Ascending aorta (tissue), 2 donors: ENCODE data around the gene MAB21L4. TPM values are rescaled to one million over a fixed set of nuclear protein-coding genes. Genes with fewer than 3 reads are reported as not detected.

Source experiments
- DNase-seq, 2 donors: peaks; one replicate each; pipeline ENCODE4 v3.0.0-alpha.2; 2019; ENCODE audit warnings: low spot score in 2 of 2
- H3K27ac ChIP-seq, 2 donors: fragments of 200-600 bp; sonication (generic); one replicate each; pipeline ENCODE4 v1.5.1; 2016 to 2017; ENCODE audit warnings: mild to moderate bottlenecking in 1 of 2
- H3K27me3 ChIP-seq: fragments of 200-600 bp; sonication (generic); one replicate; pipeline ENCODE4 v1.5.1; 2017
- H3K36me3 ChIP-seq, 2 donors: fragments of 200-600 bp; sonication (generic); one replicate each; pipeline ENCODE4 v1.5.1; 2016
- H3K4me1 ChIP-seq, 2 donors: fragments of 200-600 bp; sonication (generic); one replicate each; pipeline ENCODE4 v1.5.1; 2016 to 2017; ENCODE audit warnings: mild to moderate bottlenecking in 1 of 2
- H3K4me3 ChIP-seq, 2 donors: fragments of 200-600 bp; sonication (generic); one replicate each; pipeline ENCODE4 v1.5.1; 2016 to 2017; ENCODE audit warnings: mild to moderate bottlenecking in 1 of 2
- H3K9me3 ChIP-seq, 2 donors: fragments of 200-600 bp; sonication (generic); one replicate each; pipeline ENCODE4 v1.5.1; 2016
- intact Hi-C: fragments of 100-400 bp; cut with DNase I; formaldehyde crosslinking; loops from one replicate; pipeline ENCODE4 v1.15.1; 2023
- total RNA-seq: library from RNA; depleted of rRNA; stranded (reverse); fragments of >200 nt; gene quantifications from one replicate; pipeline ENCODE4 v1.1.0, GENCODE V29; 2016
- TF ChIP-seq, protein P1 (sequence below), 3 experiments: fragments of 200-600 bp in 2 of 3; fragments of 450-650 bp in 1 of 3; sonication (generic) in 2 of 3; IDR thresholded peaks; one replicate each; pipeline ENCODE4 v1.5.1; 2016 to 2019; ENCODE audit warnings: antibody characterized with exemption in 3 of 3, mild to moderate bottlenecking in 1 of 3, moderate library complexity in 1 of 3

The MAB21L4 gene
- total RNA-seq, 1 donor from 2014 or later: not detected

DNA sequence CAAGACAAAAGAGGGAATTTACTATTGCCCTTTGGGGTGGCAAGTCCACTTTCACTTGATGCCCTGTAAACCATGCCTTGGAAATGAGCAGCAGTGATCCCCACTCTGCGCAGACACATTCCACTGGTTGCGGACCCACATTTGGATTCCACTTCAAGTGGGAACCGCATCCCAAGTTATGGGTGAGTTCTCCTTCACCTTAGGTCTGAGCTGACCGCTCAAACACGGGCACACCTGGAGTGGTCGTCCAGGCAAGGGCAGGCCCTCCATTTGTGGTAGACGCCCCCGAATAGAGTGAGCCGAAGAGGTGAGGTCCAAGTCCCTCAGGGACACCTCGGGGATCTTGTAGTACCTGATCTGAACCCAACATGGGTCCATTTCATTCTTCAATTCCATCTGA, 37.1 kb downstream of the MAB21L4 start:
- Histone ChIP-seq H3K4me3 (no peak overlapping the region), H3K9me3 (no peaks in the 10 kb centered on the region)
- intact Hi-C loops: no loop called here

DNA sequence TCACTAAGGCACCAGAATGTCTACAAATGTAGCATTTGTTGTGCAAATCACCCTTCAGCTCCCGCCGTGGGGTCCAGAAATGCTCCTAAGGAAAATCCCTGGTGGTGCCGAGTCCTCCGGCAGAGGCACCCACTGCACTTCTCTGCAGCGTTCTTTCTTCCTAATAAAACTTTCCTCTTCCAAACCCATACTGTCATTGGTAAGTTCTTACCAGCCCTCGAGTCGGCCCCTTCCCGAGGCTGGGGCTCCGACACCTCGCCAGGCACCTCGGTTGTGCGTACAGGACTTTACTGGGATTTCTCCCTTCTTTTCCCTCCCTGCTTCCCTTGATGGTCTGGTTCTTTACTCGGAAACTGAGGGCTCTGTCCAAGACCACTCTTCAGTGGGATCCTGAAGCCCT, 37.6 kb downstream of the MAB21L4 start:
- no peaks in the 10 kb centered on the region for H3K27me3 ChIP-seq
- H3K27ac ChIP-seq: no peak overlapping the region
- no peaks in the 10 kb centered on the region for H3K4me1 ChIP-seq
- TF ChIP-seq, protein P1, sequence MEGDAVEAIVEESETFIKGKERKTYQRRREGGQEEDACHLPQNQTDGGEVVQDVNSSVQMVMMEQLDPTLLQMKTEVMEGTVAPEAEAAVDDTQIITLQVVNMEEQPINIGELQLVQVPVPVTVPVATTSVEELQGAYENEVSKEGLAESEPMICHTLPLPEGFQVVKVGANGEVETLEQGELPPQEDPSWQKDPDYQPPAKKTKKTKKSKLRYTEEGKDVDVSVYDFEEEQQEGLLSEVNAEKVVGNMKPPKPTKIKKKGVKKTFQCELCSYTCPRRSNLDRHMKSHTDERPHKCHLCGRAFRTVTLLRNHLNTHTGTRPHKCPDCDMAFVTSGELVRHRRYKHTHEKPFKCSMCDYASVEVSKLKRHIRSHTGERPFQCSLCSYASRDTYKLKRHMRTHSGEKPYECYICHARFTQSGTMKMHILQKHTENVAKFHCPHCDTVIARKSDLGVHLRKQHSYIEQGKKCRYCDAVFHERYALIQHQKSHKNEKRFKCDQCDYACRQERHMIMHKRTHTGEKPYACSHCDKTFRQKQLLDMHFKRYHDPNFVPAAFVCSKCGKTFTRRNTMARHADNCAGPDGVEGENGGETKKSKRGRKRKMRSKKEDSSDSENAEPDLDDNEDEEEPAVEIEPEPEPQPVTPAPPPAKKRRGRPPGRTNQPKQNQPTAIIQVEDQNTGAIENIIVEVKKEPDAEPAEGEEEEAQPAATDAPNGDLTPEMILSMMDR (IDR thresholded peaks at IDR 0.05): no peak
- H3K4me3 ChIP-seq: no peak overlapping the region
- DNase-seq: no peak
- no peaks in the 10 kb centered on the region for H3K36me3 ChIP-seq
- intact Hi-C loops: no loop called here
- H3K9me3 ChIP-seq: no peaks in the 10 kb centered on the region

More for the DNA sequence above, 37.1 kb downstream of the MAB21L4 start:
- H3K4me1 ChIP-seq: no peaks in the 10 kb centered on the region
- H3K27me3 ChIP-seq: no peaks in the 10 kb centered on the region
- TF ChIP-seq, protein P1 (IDR thresholded peaks at IDR 0.05): no peak
- no peak overlapping the region for H3K27ac ChIP-seq
- H3K36me3 ChIP-seq: no peaks in the 10 kb centered on the region
- no peak for DNase-seq

DNA sequence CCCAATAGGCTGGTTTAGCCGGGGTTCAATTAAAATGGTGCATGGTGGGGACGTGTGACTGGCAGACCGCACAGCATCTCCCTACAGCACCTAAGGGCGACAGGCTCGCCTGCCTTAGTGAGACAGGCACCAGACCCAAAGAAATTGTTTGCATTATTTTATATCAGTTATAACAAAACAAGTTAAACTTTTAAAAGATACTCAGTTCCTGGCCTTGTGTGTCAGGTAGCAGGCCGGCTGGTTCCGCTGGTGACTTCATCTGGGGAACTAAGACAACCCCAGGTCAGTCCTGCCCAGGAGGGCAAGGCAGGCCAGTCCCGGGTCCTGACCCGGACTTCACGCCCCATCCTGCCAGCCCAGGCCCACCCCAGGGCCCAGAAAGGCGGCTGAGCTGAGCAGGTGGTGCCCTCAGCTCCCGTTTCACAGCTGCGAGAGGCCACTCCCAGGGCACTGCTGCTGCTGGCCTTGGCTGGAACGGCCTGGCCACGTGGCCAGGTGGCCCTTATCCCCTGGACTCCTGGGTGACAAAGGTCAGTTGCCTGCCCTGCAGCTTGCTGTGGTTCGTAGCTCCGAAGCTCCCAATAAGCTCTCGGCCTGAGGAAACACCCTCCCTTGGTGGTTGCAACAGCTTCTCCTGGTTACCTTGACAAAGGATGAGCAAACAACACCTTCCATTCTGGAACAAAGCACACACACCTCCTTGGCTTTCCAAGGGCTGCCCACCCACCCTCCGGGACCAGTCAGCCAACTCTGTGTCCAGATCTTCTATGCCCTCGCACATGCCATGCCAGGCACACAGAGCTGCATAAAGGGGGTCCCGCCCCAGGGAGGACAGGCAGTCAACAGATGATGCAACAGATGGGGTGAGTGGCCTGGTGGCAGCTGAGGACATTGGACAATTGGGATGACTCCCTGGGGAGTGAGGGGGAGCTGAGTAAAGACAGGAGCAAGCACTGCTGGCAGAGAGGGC, 38.6 kb downstream of the MAB21L4 start:
- no peaks in the 10 kb centered on the region for H3K27me3 ChIP-seq
- intact Hi-C loops: no loop called here

DNA sequence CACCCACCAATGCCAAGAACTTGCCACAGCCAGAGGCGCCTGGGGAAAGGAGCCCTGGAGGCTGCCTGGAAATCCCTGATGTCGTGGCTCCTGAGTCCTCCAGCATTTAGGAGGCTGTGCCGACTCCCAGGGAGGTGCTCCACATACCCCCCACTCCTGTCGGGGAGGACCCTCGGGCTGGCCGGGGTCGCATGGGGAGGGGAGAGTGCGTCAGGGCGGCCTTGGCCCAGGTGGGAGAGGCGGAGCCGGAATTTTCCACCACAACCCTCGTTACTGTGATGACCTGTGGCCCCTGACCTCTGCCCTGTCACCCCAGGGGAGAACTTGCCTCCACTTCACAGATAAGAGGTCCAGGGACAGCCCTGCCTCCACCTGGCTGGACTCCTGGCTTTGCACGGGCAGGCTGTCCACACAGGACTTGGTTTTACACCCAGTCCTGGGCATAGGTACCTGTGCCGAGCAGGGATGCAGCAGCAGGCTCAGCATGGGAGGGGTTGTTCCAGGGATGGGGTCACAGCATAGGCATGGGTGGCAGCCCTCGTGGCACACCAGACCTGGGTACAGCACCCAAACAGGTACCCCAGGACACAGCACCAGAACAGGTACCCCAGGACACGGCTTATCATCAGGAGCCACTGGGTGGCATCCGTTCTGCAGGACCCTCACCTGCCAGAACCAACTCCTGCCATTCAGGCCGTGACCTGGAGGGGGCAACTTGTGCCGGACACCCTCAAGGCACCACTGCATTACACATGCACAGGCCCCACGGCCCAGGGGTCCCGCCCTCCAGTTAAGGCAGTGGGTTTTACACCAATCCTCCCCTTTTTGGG, 39.6 kb downstream of the MAB21L4 start:
- Histone ChIP-seq H3K36me3 (no peaks in the 10 kb centered on the region), H3K9me3 (no peaks in the 10 kb centered on the region), H3K4me1 (no peaks in the 10 kb centered on the region), H3K4me3 (no peak overlapping the region), H3K27ac (no peak overlapping the region), H3K27me3 (no peaks in the 10 kb centered on the region)
- intact Hi-C loops: no loop called here
- DNase-seq: no peak
- TF ChIP-seq, protein P1 (IDR thresholded peaks at IDR 0.05): no peak

More for the DNA sequence above, 38.6 kb downstream of the MAB21L4 start:
- Histone ChIP-seq H3K9me3 (no peaks in the 10 kb centered on the region), H3K36me3 (no peaks in the 10 kb centered on the region), H3K4me1 (no peaks in the 10 kb centered on the region), H3K27ac (no peak overlapping the region), H3K4me3 (no peak overlapping the region)
- TF ChIP-seq, protein P1 (IDR thresholded peaks at IDR 0.05): no peak
- no peak for DNase-seq

DNA sequence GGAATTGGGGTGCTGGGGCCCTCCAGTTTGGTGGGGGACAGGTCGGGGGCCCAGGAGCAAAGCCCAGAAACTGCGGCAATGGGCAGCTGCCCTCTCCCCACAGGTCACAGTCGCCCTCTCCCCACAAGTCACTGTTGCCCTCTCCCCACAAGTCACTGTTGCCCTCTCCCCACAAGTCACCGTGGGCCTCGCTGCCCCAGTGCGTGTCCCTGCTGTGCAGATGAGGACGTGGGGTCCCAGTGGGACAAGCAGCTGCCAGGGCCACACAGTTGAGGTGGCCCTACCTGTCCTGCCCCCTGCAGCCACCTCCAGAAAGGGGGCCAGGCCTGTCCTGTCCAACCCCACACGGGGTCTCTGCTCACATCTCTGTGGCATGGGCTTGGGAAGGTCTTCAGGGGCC, 40.3 kb downstream of the MAB21L4 start:
- TF ChIP-seq, protein P1 (IDR thresholded peaks at IDR 0.05): no peak
- H3K9me3 ChIP-seq: no peaks in the 10 kb centered on the region
- intact Hi-C loops: no loop called here
- no peaks in the 10 kb centered on the region for H3K27me3 ChIP-seq
- H3K27ac ChIP-seq: no peak overlapping the region
- no peaks in the 10 kb centered on the region for H3K4me1 ChIP-seq
- H3K4me3 ChIP-seq: no peak overlapping the region
- no peak for DNase-seq
- H3K36me3 ChIP-seq: no peaks in the 10 kb centered on the region
